CD4-positive, alpha-beta T cell treated with Interleukin-10 for 1 hour (primary cell): ENCODE results near the gene CFAP91.
"Not testable (repeated sequence)": the region's sequence is repeated elsewhere in the genome, so short reads cannot be mapped to it uniquely, and the experiment has no call there.

Source experiments
- DNase-seq: peaks from one replicate; pipeline ENCODE4 v3.0.0-alpha.2; 2020

Gene CFAP91

DNA sequence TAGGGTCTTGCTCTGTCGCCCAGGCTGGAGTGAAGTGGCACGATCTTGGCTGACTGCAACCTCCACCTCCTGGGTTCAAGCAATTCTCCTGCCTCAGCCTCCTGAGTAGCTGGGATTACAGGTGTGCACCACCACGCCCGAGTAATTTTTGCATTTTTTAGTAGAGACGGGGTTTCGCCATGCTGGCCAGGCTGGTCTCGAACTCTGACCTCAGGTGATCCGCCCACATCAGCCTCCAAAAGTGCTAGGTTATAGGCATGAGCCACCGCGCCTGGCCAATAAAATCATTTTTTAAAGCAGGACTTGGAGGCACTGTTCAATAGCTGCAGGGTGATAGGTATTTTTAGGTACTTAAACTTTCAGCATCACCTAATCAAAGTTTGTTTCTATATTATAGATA lies 24.6 kb upstream of the CFAP91 start:
- DNase-seq = not testable (repeated sequence)

DNA sequence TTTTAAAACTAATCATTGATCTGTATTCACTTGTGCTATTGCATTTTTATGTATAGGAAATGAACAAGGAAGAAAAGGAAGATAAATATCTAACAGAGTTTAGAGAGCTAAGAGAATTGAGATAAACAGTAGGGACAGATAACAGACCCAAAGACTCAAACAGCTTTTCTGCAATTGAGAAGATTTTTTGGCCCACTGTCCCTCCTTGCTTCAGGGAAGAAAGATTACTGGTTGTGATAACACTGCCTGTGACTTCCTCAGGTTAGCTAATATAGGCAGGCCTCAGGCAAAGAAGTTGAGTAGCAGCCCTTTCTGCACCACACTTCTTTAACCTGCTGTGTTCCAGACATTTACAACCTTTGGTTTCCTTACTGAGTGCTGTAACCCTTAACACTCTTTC lies 22.9 kb upstream of the CFAP91 start:
- DNase-seq = no peak

DNA sequence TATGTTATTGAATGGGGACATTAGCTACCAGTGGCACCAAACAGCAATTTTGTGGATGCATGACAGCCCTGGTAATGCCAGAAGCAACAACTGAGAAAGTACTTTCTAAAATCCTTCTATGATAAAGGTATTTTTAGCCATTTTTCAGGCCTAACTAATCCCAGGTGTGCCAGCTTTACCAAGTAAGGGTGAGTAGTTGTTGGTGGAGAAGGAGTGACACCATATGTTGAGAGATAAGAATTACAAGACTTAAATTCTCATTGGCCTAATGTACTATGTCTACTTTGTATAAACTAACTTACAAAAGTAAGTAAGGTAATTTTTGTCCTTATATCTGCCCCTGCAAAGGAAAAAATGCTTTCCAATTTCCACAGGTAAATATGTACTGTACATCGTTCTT lies 21.5 kb upstream of the CFAP91 start:
- DNase-seq = peak; percentile 30

DNA sequence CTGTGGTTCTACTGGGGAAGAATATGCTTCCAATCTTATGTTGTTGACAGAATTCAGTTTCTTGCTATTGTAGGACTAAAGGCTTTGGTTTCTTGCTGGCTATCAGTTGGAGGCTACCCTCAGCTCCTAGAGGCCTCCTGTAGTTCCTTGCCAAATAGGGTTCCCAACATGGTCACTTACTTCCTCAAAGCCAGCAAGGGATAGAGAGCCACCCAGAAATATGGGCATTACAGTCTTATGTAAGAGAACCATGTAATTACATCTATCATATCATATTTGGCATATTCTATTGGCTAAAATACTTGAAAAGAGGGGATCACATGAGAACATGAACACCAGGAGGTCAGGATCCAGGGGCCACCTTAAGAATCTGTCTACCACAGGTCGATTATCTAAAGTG lies 19.4 kb upstream of the CFAP91 start:
- no peak for DNase-seq

DNA sequence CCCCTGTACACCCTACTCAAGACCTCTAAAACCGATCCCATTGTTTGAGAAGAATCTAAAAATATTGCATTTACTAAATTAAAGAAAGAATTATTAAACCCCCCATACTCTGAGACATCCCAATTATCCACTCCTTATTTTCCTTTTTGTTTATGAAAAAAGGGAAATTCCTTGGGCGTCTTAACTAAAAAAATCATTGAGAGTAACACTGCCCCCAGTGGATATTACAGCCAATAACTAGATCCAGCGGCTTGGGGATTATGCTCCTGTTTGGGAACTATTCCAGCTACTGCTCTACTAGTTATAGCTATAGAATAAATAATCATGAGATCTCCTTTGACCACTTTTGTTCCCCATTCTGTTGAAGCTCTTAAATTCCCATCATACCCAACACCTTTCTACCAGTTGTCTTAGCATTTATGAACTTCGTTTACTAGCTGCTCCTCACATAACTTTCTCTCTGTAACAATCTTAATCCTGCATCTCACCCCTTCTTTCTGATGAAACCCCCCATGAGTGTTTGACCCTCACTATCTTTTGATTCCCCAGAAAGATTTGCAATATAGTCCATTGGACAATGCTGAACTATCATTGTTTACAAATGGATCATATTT lies 12.7 kb upstream of the CFAP91 start:
- no peak for DNase-seq

DNA sequence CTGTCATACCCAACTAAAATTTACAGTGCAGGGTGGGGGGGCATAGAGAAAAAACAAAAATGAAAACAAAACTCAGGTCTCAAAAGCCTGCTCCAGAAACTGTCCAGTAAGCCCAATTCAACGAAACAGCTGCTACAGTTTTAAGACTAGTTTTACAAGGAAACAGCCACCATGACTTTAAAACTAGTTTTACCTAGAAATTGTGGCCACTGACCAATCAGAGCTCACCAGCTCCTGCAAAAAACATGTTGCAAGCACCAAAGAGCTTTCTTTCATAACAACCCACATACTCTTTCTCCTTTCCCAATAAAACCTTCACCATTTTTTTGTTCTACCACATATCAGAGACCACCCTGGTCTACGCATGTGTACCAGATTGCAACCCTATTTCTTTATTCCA lies 7.3 kb upstream of the CFAP91 start:
- no peak for DNase-seq

DNA sequence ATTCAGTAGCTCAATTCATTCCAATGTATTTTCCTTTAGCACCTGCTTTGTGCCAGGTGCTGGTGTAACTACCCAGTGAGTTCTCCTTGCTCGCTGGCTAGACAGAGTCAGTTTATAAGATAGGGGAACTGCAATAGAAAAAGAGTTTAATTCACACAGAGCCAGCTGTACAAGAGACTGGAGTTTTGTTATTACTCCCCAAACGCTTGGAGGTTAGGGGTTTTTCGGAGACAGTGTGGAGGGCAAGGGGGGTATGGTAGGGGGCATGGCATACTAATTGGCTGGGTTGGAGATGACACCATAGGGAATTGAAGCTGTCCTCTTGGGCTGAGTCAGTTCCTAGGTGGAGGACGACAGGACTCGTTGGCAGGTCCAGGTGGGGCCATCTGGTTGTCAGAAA lies 5.4 kb upstream of the CFAP91 start:
- DNase-seq = no peak

DNA sequence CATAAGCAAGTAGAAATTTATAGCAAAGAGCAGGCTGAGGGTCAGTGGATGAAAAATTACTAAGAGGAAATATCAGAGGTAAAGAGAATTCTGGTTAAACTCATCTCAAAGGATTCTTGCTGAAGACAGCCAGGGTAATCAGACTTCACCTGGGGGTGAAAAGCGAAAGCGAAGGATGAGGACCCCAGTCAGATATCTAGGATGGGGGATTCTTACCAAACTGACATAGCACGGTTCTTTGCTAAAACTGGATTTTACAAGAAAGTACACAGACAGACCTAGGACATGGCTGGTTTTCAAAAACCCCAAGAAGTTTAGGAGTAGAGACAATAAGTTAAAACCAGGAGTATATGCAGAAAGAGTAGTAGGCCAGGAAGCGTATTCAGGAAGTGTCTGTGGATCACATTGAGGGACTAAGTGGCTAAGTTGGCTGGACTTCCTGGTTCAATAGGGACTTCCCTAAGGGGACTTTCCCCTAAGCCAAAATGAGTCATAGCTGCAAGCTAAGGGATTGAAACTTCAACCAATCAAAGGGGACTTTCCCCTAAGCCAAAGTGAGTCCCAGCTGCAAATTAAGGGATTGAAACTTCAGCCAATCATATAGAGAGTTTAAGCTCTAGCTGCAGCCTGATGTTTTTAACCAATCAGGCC lies 2.4 kb upstream of the CFAP91 start:
- DNase-seq = peak; percentile 64

DNA sequence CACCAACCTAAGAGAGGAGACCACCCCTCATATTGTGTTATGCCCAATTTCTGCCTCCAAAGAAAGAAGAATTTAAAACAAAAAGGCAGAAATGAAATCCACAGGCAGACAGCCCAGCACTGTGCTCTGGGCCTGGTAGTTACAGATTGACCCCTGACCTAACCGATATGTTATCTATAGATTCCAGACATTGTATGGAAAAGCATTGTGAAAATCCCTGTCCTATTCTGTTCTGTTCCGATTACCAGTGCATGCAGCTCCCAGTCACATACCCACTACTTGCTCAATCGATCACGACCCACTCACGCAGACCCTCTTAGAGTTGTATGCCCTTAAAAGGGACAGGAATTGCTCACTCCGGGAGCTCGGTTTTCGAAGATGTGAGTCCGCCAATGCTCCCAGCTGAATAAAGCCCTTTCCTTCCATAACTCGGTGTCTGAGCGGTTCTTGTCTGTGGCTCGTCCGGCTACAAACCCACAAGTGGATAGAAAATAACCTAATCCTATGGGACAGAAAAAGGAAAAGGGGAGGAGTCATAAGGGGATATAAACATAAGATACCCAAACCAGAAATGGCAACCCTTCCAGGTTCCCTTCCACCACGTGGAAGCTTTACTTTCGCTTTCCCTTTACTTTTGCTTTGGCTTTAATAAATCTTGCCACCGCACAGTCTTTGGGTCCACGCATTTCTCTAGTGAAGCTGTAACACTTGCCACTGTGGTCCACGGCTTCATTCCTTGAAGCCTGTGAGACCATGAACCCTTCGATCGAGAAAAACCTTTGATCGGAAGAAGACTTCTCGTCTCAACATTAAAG lies 1.7 kb upstream of the CFAP91 start:
- no peak for DNase-seq

DNA sequence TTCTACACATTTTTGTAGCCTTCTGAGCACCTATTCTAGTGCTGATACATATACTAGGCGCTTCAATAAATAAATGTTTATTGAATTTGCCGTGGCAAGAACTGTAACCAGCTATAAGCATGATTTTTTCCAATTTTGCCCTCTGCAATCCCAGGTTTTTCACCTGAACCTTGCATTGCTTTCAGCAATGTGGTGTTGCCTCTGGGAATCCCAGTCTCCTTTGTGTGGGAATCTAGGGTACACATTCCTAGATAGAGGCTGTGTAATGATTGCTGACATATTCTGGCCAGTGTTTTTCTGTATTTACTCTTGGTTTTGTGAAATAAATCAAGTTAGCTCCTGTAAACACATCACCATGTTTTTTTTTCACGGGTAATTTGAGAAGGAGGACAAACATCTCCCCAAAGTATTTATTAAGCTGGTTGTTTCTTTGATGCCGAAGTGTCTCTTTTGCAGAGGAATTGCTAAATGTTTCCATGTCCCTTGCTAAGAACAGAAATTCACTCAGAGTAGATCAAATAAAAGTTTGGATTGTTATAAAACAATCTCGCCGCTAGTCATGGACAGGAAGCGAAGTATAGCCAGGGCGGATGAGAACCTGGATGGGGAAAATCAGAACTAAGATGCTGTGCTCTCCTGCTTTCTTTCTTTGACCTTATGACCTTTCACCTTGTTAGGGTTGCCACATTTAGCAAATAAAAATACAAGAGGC lies 1.2 kb downstream of the CFAP91 start:
- DNase-seq = no peak

DNA sequence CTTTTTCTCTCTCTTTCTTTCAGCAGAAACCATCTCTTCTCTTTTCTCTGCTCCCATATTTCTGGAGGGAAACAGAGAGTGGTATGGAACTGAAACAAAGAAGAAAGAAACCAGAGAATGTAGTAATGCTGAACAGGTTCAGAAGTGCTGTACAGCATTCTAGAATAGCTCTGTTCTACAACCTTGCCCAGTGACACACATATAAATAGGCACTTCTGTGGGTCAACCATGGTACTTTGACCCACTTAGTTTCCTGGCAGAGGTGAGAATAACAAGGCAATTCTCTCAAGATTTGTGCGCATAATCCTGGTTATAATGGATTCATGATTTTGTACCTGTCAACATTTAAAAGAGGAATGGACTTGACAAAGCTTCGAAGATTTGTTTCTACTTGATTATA lies 12.3 kb downstream of the CFAP91 start:
- DNase-seq = no peak

DNA sequence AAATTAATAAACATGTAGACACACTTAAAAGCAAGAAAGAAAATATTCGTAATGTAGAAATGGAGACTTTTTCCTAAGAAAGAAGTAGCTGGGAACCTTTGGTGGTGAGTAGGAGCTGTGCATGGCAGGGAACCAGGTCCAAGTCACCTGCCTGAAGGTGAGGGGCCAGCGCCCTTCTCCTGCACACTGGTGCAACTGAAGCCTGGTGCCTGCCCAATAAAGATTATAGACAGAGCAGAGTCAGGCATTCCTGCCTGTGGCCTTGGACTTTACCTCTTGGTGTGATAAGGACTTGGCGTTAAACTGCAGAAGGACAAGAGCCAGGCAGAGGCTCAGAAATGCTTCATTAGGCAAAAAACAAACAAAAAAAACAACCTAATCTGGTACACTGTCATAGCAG lies 14.2 kb downstream of the CFAP91 start:
- DNase-seq = no peak

DNA sequence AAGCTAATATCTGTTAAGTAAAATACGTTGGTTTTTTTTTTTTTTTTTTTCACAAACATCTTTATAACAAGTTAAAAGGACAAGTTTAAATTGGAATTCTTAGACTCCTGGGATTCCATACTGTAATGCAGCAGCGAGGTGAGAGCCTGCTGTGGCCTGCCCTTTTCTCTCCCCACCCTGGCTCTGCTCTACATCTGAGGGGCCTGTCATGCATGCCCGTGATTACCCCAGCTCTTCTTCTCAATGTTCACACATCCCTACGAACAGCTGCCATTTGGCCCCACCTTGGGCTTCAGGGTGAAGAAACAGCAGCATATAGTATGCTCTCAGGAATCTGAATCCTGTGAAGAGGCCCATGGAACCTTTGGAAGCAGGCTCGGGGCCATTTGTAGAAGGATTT lies 14.7 kb downstream of the CFAP91 start:
- DNase-seq = no peak

DNA sequence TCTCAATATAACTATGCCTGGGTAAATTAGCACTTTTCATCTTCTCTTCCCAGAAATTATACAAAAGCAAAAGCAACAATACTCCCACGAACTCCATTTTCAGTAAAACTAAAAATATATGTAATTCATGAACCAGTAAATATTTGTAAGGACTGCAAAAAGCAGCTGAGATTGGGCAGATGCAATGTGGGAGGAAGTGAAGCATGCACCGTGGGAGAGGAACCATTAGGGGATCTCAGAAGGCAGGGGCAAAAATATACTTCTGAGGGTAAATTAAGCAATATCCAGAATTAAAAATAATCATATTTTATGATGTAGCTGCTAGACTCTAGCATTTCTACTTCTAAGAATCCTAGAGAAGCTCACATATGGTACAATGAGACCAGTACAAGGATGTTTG lies 20.2 kb downstream of the CFAP91 start:
- DNase-seq = no peak

DNA sequence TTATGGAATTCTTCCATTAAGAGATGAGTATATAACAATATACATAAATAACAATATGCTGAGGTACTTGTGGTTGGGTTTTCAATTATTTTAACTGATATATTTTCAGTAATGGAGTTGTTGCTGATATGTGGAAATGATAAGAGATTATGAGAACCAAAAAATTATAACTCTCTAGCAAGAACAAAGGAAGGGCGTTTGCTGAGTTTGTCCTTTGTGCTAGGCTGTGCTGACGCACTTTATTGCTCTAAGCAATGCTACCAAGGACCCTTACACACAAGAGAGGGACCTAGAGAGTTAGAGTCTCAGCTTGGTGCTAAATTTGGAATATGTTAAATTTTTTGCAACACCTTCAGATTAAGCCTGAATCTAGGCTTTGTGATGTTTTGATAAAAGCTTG lies 24.1 kb downstream of the CFAP91 start:
- DNase-seq = no peak

DNA sequence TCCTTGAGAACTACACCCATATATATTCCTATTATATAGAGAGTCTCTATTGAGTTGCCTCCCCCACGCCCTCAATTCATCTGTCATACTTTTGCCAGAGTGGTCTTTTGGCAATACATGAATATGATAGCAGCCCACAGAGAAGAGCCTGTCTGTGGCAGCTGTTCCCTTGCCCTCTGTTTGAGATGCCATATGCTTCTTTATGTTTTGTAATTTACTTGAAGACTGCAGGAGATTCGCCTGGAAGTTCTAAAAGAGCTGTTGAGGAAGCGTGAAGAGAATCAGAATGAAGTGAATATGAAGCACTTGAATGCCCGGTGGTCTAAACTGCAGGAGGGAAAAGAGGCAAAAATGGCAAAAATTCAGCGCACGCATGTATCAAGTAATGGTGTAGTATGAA lies 27.2 kb downstream of the CFAP91 start:
- DNase-seq = no peak

DNA sequence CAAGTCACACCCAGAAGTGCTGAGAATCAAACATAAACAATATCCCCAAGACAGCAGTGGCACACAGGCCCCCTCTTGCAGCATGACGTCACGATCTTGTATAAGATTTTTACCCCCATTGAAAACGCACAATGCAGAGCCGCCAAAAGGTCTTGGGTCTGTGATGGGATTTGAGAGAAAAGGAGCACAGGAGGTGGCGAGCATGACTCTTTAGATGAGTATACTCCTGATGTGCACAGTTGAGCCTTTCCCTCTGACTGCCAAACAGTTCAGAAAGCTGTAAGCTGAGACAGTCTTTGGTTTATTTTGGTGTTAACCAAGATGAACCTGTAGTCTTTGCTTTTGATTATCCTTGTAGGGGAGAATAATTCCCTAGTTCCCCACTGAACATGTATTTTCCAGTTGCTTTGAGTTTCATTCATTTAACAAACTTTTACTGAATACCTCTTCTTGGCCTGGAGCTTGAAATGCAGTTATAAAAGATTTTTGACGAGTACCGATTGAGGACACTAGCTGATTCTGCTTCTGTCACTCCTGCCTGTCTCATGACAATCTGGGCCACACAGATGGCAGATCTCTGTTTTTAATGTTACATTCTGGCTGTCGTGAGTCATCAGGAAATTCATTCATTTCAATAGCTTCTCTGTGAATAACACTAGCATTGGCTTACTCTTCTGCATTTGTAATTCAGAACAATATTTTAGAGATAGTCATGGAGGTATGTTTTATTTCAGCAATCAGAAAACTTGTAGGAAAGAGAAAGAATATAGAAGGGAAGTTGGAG lies 28.9 kb downstream of the CFAP91 start:
- no peak for DNase-seq

DNA sequence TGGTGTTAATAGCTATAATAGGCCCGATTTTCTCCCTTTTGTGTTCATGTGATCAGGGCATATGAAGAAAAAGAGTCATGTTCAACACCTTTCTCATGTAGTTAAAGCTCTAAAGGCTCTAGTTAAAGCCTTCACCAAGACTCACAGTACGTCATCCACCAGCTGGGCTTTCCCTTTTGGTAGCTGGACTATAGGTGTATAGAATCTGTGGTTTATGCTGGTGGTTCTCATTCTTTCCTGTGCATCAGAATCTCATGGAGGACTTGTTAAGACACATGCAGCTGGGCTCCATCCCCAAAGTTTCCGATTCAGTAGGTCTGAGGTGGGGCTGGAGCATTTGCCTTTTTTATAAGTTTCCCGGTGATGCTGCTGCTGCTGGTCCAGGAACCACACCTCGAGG lies 31.0 kb downstream of the CFAP91 start:
- DNase-seq = no peak

DNA sequence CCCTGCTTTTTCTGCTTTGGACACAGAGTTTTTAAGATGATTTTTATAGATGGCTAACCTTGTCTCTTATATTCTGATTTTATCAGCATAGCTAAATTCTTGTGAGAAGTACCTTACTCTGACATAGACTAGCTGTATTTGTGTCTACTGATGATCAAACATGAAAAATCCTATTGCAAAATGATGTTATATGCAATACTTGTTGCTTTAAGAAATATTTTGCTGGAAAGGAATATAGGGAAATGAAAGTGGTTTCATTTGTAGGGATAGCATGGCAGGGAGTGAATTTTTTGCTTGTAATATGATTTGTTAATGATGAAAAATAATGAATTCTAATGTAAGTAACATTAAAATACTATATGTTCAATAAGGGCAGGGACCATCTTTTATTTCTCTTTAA lies 35.9 kb downstream of the CFAP91 start:
- DNase-seq = no peak

DNA sequence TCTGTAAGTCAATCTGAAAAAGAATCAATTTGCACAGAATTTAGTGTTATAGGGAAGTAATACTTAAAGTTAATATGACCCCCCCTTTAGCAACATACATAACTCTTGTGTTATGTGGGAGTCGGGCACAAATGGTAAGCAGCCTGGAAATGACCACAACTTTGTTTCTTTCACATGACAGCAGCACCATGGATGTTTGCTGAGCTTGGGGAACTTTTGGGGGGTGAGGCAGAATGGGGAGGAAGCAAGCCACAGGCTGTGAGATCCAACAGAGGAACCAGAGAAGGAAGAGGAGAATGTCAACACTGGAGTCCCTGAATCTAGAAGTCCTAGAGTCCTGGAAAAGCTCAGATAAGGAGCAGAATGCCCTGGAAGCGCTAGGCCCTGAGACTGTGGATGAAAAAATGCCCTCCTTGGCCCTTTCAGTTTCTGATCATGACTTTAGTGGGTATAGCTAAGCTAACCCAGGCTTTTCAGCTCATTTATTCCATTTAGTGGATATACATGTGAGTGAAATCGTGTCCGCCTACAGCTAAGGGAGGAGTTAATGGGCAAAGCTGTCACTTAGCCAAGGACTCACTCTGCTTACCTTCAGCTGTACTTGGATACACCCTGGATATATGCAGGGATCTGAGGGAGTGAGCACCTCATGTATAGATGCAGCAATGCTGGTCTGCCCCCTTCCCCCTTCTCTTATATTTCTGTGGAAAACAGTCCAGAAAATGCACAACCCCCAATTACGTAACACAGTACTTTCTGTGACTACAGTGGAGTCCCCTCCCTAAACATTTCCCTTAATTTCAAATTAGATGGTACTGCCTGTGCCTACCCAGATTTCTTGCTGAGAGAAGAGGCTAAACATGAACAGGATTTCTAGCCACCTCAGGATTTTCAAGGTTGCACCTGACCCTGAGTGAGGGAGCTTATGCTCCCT lies 39.1 kb downstream of the CFAP91 start:
- DNase-seq = no peak

DNA sequence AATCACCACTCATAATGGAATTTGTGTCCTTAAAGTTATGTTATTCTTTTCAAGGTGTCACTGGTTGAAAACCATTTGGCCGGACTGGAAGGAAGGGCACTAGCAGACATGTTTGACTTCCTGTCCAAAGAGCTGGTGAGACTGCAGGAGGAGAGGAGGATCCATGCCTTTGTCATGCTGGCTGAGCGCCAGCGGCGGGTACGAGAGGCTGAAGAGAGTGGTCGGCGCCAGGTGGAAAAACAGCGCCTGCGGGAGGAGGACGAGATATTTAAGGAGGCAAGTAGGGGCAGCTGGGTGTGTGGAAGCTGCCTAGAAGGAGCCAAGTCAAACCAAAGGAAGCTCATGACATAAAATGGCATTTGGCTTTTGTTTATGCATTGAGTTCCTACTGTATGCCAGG lies 41.1 kb downstream of the CFAP91 start:
- DNase-seq = no peak

DNA sequence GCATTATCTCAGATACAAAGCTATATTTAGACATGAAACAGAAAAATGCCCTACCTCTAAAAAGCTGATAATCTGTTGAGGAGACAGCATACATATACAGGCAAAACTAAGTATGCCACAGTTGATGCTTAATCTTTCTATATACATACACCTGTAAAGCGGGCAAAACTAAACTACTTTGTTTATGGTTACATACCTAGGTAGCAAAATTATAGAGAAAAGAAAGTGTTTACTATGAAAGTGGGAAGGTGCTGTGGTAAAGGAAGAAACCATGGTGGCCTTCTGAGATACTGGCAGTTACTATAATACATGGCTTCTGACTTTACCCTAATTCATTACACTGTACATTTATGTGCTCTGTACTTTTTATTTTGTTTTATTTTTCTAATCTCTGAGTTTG lies 43.1 kb downstream of the CFAP91 start:
- DNase-seq = no peak
